PC-3 (cell line): Measurements from ENCODE around the gene IFNA6. TPM values are rescaled to one million over a fixed set of nuclear protein-coding genes. Genes with fewer than 3 reads are reported as not detected.

Experiments used
- ATAC-seq: fragments of 200-7000 bp; cut with Tn5 transposase; 2 replicates; pipeline ENCODE4 v1.9.1; 2020; ENCODE audit warnings: mild to moderate bottlenecking, moderate library complexity
- BruUV-seq: library from RNA; stranded (reverse); fragments of 400-500 nt; replicated peaks from 2 replicates; lab custom pipeline; 2021; lab: Mats Ljungman, UMichigan
- CTCF ChIA-PET: fragments of 300-600 bp; sonication (Branson Sonifier 250); formaldehyde crosslinking; loops from one replicate; lab custom pipeline; 2022; ENCODE audit warnings: antibody characterized with exemption; lab: Charles Lee
- POLR2A ChIA-PET: fragments of 300-600 bp; sonication (Branson Sonifier 250); formaldehyde crosslinking; loops from one replicate; lab custom pipeline; 2022; ENCODE audit warnings: antibody characterized with exemption; ENCODE audit not compliant: unreplicated experiment; lab: Charles Lee
- DNase-seq: peaks from one replicate; pipeline ENCODE4 v3.0.0-alpha.2; 2015
- H2AFZ ChIP-seq: fragments of 300-600 bp; sonication (generic); 2 replicates; pipeline ENCODE4 v1.6.0; 2016; ENCODE audit warnings: antibody characterized with exemption, low read length
- H3F3A ChIP-seq: fragments of 300-600 bp; sonication (generic); one replicate; pipeline ENCODE4 v1.6.0; 2017; ENCODE audit warnings: antibody characterized with exemption, low read length, control low read depth, mild to moderate bottlenecking; ENCODE audit not compliant: unreplicated experiment
- H3K27ac ChIP-seq: fragments of 300-600 bp; sonication (generic); 2 replicates; pipeline ENCODE4 v1.5.1; 2016; ENCODE audit warnings: mild to moderate bottlenecking, low read length
- H3K27me3 ChIP-seq: fragments of 300-600 bp; sonication (generic); 2 replicates; pipeline ENCODE4 v1.6.1; 2016; ENCODE audit warnings: low read length, mixed read lengths
- H3K36me3 ChIP-seq: fragments of 300-600 bp; sonication (generic); 2 replicates; pipeline ENCODE4 v1.6.1; 2016; ENCODE audit warnings: low read depth, mixed run types, low read length, mixed read lengths
- H3K4me1 ChIP-seq: fragments of 300-600 bp; sonication (generic); 2 replicates; pipeline ENCODE4 v1.5.1; 2016; ENCODE audit warnings: low read length; ENCODE audit not compliant: insufficient read depth
- H3K4me2 ChIP-seq: fragments of 300-600 bp; sonication (generic); 2 replicates; pipeline ENCODE4 v1.6.0; 2016; ENCODE audit warnings: low read length
- H3K4me3 ChIP-seq: fragments of 300-600 bp; sonication (generic); 2 replicates; pipeline ENCODE4 v1.5.1; 2016; ENCODE audit warnings: mild to moderate bottlenecking, low read length, mixed read lengths
- H3K79me2 ChIP-seq: fragments of 300-600 bp; sonication (generic); 2 replicates; pipeline ENCODE4 v1.6.1; 2017; ENCODE audit warnings: low read length, mixed read lengths
- H3K9ac ChIP-seq: fragments of 300-600 bp; sonication (generic); 2 replicates; pipeline ENCODE4 v1.6.0; 2016; ENCODE audit warnings: mild to moderate bottlenecking, low read length
- H3K9me2 ChIP-seq: fragments of 300-600 bp; sonication (generic); replicated peaks from 2 replicates; pipeline ENCODE4 v1.6.1; 2016; ENCODE audit warnings: mixed run types, low read length, mixed read lengths
- H3K9me3 ChIP-seq: fragments of 300-600 bp; sonication (generic); 2 replicates; pipeline ENCODE4 v1.6.1; 2016; ENCODE audit warnings: low read length, mixed read lengths
- H4K20me1 ChIP-seq: fragments of 300-600 bp; sonication (generic); 2 replicates; pipeline ENCODE4 v1.6.1; 2016; ENCODE audit warnings: low read length, mixed read lengths
- EZH2 ChIP-seq: fragments of 300-600 bp; sonication (generic); IDR thresholded peaks from one replicate; pipeline ENCODE4 v1.6.1; 2017; ENCODE audit warnings: antibody characterized with exemption, mild to moderate bottlenecking, low read length; ENCODE audit not compliant: unreplicated experiment
- EZH2phosphoT487 ChIP-seq: fragments of 300-600 bp; sonication (generic); IDR thresholded peaks from 2 replicates; pipeline ENCODE4 v1.6.1; 2018; ENCODE audit warnings: mild to moderate bottlenecking, antibody characterized with exemption, low read length, borderline replicate concordance
- intact Hi-C: fragments of 100-400 bp; cut with micrococcal nuclease; formaldehyde crosslinking; loops from 2 replicates; pipeline ENCODE4 v1.9.0; 2023
- total RNA-seq: library from RNA; depleted of rRNA; stranded (reverse); fragments of >200 nt; gene quantifications from 2 replicates; pipeline ENCODE4 v1.2.3, GENCODE V29; 2014
- TF ChIP-seq, protein P1 (sequence below): fragments of 300-600 bp; sonication (generic); conservative IDR thresholded peaks from 2 replicates; pipeline ENCODE4 v1.5.1; 2017; ENCODE audit warnings: antibody characterized with exemption, low read depth, mild to moderate bottlenecking, low read length

The IFNA6 gene
- total RNA-seq, 1 experiment from 2014 or later = not detected

- ChIA-PET CTCF (no interaction called here), POLR2A (no interaction called here)
- H3K27ac ChIP-seq = no peak overlapping the region
- H3K4me2 ChIP-seq = no peak overlapping the region
- no peak for DNase-seq
- no peaks in the 10 kb centered on the region for H3K36me3 ChIP-seq
- H3K9ac ChIP-seq = no peak overlapping the region
- BruUV-seq = no TSS peak
- no peak for ATAC-seq
- TF ChIP-seq EZH2phosphoT487 (no peak), EZH2 (no peak)
- TF ChIP-seq, protein P1, sequence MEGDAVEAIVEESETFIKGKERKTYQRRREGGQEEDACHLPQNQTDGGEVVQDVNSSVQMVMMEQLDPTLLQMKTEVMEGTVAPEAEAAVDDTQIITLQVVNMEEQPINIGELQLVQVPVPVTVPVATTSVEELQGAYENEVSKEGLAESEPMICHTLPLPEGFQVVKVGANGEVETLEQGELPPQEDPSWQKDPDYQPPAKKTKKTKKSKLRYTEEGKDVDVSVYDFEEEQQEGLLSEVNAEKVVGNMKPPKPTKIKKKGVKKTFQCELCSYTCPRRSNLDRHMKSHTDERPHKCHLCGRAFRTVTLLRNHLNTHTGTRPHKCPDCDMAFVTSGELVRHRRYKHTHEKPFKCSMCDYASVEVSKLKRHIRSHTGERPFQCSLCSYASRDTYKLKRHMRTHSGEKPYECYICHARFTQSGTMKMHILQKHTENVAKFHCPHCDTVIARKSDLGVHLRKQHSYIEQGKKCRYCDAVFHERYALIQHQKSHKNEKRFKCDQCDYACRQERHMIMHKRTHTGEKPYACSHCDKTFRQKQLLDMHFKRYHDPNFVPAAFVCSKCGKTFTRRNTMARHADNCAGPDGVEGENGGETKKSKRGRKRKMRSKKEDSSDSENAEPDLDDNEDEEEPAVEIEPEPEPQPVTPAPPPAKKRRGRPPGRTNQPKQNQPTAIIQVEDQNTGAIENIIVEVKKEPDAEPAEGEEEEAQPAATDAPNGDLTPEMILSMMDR = no peak
- H3F3A ChIP-seq = no peaks in the 10 kb centered on the region
- H2AFZ ChIP-seq = no peak overlapping the region
- no peaks in the 10 kb centered on the region for H4K20me1 ChIP-seq
- intact Hi-C loops = no loop called here
- no peaks in the 10 kb centered on the region for H3K9me3 ChIP-seq
- no peaks in the 10 kb centered on the region for H3K4me1 ChIP-seq
- no peaks in the 10 kb centered on the region for H3K79me2 ChIP-seq
- H3K4me3 ChIP-seq = no peak overlapping the region
- H3K9me2 ChIP-seq = no peaks in the 10 kb centered on the region
- no peaks in the 10 kb centered on the region for H3K27me3 ChIP-seq
These were observed 34.5 kb downstream of the IFNA6 start for GRCh38 chr9:21316032-21316842.

- Histone ChIP-seq H3K9me2 (no peaks in the 10 kb centered on the region), H3F3A (no peaks in the 10 kb centered on the region), H3K4me1 (no peaks in the 10 kb centered on the region), H3K4me3 (no peak overlapping the region), H3K27me3 (peaks cover 6% of the 10 kb centered on the region; the same call in 1 of the 2 replicates), H4K20me1 (no peaks in the 10 kb centered on the region), H3K4me2 (no peak overlapping the region), H3K9me3 (no peaks in the 10 kb centered on the region), H2AFZ (no peak overlapping the region), H3K36me3 (no peaks in the 10 kb centered on the region), H3K79me2 (no peaks in the 10 kb centered on the region), H3K9ac (no peak overlapping the region), H3K27ac (no peak overlapping the region)
- TF ChIP-seq EZH2phosphoT487 = no peak
- no peak for TF ChIP-seq EZH2
- TF ChIP-seq, protein P1 = no peak
- ChIA-PET POLR2A (no interaction called here), CTCF (no interaction called here)
- no peak for ATAC-seq
- no peak for DNase-seq
- no TSS peak for BruUV-seq
- intact Hi-C loops = no loop called here
These were observed 36.5 kb downstream of the IFNA6 start for GRCh38 chr9:21314152-21314551.

DNA sequence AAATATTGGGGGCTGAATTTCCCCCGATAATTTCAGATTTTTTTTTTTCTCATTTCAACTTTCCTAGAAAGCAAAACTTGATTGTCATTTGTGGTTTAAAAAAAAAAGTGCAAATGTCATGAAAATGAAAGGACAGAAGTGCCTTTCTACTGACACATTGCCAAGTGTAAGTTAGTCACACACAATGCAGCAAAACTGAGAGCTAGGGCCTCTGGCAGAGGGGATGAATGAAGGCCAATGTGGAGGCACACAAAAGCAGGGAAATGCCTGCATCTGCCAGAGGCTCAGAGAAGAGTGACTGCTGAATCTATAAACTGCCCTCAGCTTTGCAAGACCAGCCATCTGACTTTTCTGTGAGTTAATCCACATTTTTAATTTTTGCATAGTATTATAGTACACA, 38.8 kb downstream of the IFNA6 start:
- Histone ChIP-seq H3K4me1 (no peaks in the 10 kb centered on the region), H4K20me1 (no peaks in the 10 kb centered on the region), H3K27ac (no peak overlapping the region), H3F3A (no peaks in the 10 kb centered on the region), H3K4me2 (no peak overlapping the region), H2AFZ (no peak overlapping the region), H3K27me3 (peaks cover 27% of the 10 kb centered on the region), H3K79me2 (no peaks in the 10 kb centered on the region), H3K9me3 (no peaks in the 10 kb centered on the region), H3K4me3 (no peak overlapping the region), H3K9ac (no peak overlapping the region), H3K36me3 (no peaks in the 10 kb centered on the region), H3K9me2 (no peaks in the 10 kb centered on the region)
- ChIA-PET CTCF (interaction anchor here (0.5 kb wide), 1 partner anchor 75 kb away, joined by 4 read pairs; no protein-coding TSS in a partner anchor), POLR2A (no interaction called here)
- intact Hi-C loops = no loop called here
- ATAC-seq (no peak), DNase-seq (no peak)
- no TSS peak for BruUV-seq
- TF ChIP-seq, protein P1 = no peak
- no peak for TF ChIP-seq EZH2
- no peak for TF ChIP-seq EZH2phosphoT487
